ENCODE measurements around the gene LACTB. TPM values are rescaled to one million over a fixed set of nuclear protein-coding genes. Genes with fewer than 3 reads are reported as not detected.

LACTB gene
- polyA plus RNA-seq, 4 donors: 13.9 to 26.7 (median 20.8) TPM

DNA sequence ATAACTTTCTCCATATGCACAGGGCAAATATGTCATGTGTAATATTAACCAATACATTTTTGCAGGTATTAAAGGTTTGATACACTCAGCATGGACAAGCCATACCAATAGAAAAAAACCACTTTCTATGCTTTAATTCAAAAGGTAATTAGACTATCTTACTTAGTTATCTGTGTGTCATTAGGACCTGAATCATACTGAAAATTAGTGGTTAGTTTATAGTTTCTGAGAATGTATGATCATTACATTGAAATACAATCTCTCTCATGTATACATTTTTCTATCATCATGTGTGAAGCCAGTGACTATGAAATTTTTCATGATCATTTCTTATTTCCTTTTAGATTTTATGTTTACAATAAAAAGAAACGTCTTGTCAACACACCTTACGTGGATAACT is 19.3 kb downstream of the LACTB start:
- no peak overlapping the region for H3K27ac ChIP-seq (ENCODE audit: low read depth in 1 of 3, low read length in 2 of 3)
- no peak for FAIRE-seq
- H3K4me3 ChIP-seq (ENCODE audit: low read depth in 1 of 3, low read length in 3 of 3): no peak overlapping the region
- H3K9me3 ChIP-seq (ENCODE audit: control insufficient read depth in 2 of 2, insufficient read depth in 1 of 2, low read depth in 1 of 2, low read length in 1 of 2): no peaks in the 10 kb centered on the region
- peaks cover 3 to 8% (median 4%) of the 10 kb centered on the region in 3 donors for H3K36me3 ChIP-seq (ENCODE audit: control insufficient read depth in 3 of 3, insufficient read depth in 2 of 3, low read depth in 1 of 3, low read length in 3 of 3)
- H3K27me3 ChIP-seq (ENCODE audit: control insufficient read depth in 3 of 3, insufficient read depth in 3 of 3, low read length in 3 of 3): no peaks in the 10 kb centered on the region
- no peak for DNase-seq
- no peaks in the 10 kb centered on the region for H3K4me1 ChIP-seq (ENCODE audit: control insufficient read depth in 3 of 3, insufficient read depth in 2 of 3, low read depth in 1 of 3, low read length in 2 of 3)
- WGBS, 3 donors: 88 to 94% (median 90%) methylated on average over 2 of the region's 2 CpGs

DNA sequence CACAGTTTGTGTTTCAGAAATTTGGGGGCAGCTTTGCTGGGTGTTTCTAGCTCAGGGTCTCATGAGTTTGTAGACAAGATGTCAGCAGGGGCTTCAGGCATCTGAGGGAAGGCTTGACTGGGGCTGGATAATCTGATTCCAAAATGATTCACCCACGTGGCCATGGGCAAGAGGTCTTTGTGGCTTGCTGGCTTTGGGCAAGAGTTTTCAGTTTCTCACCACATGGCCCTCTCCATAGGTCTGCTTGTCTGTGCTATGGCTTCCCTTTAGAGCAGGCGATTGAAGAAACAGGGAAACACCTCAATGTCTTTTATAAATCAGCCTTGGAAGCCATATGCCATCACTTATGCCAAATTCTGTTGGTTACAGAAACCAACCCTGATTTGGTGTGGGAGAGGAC is 23.8 kb downstream of the LACTB start:
- 89 to 94% (median 90%) methylated on average over 2 of the region's 2 CpGs for WGBS, 3 donors
- H3K27ac ChIP-seq (ENCODE audit: low read depth in 1 of 3, low read length in 2 of 3): no peak overlapping the region
- H3K36me3 ChIP-seq (ENCODE audit: control insufficient read depth in 3 of 3, insufficient read depth in 2 of 3, low read depth in 1 of 3, low read length in 3 of 3): peaks cover 3 to 22% (median 4%) of the 10 kb centered on the region in 3 donors
- H3K9me3 ChIP-seq (ENCODE audit: control insufficient read depth in 2 of 2, insufficient read depth in 1 of 2, low read depth in 1 of 2, low read length in 1 of 2): no peaks in the 10 kb centered on the region
- no peak overlapping the region for H3K4me3 ChIP-seq (ENCODE audit: low read depth in 1 of 3, low read length in 3 of 3)
- FAIRE-seq (no peak), DNase-seq (no peak)
- H3K4me1 ChIP-seq (ENCODE audit: control insufficient read depth in 3 of 3, insufficient read depth in 2 of 3, low read depth in 1 of 3, low read length in 2 of 3): no peaks in the 10 kb centered on the region
- no peaks in the 10 kb centered on the region for H3K27me3 ChIP-seq (ENCODE audit: control insufficient read depth in 3 of 3, insufficient read depth in 3 of 3, low read length in 3 of 3)

DNA sequence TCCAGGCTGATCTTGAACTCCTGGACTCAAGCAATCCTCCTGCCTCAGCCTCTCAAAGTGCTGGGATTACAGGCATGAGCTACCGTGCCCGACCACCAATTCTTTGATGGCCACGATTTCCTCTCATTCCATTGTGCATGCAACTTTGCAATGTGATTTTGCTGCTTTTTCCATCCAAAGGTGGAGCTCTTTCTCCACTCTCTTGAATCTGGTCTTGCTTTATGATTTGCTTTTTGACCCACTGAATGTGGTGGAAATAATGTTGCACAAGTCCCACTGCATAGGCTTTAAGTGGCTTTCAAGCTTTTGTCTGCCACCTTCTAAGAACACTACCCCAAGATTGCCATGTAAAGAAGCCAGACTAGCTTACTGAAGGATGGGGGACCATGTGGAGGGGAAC is 25.0 kb downstream of the LACTB start:
- peaks cover 0 to 25% (median 0%) of the 10 kb centered on the region in 3 donors for H3K36me3 ChIP-seq (ENCODE audit: control insufficient read depth in 3 of 3, insufficient read depth in 2 of 3, low read depth in 1 of 3, low read length in 3 of 3)
- FAIRE-seq: no peak
- DNase-seq: peak; percentile 4 to 27
- WGBS, 3 donors: 73 to 82% (median 74%) methylated on average over 3 of the region's 3 CpGs
- no peak overlapping the region for H3K27ac ChIP-seq (ENCODE audit: low read depth in 1 of 3, low read length in 2 of 3)
- no peaks in the 10 kb centered on the region for H3K4me1 ChIP-seq (ENCODE audit: control insufficient read depth in 3 of 3, insufficient read depth in 2 of 3, low read depth in 1 of 3, low read length in 2 of 3)
- H3K27me3 ChIP-seq (ENCODE audit: control insufficient read depth in 3 of 3, insufficient read depth in 3 of 3, low read length in 3 of 3): no peaks in the 10 kb centered on the region
- no peaks in the 10 kb centered on the region for H3K9me3 ChIP-seq (ENCODE audit: control insufficient read depth in 2 of 2, insufficient read depth in 1 of 2, low read depth in 1 of 2, low read length in 1 of 2)
- no peak overlapping the region for H3K4me3 ChIP-seq (ENCODE audit: low read depth in 1 of 3, low read length in 3 of 3)

DNA sequence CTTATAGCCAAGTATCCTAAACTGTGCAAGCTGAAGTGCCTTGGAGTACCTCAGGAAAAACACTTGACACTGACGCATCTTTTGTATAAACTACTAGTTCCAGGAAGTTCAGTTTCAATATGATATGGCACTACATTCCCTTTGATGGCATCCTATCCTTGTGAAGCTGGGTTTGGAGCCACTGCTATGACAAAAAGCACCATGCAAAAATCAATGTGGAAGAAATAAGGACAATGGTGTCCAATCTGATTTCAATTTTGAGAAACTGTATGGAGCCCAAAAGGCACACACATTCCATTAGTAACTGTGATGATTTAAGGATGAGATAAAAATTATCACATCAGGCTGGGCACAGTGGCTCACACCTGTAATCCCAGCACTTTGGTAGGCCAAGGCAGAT is 30.0 kb downstream of the LACTB start:
- Histone ChIP-seq H3K27me3 (ENCODE audit: control insufficient read depth in 3 of 3, insufficient read depth in 3 of 3, low read length in 3 of 3) (no peaks in the 10 kb centered on the region), H3K9me3 (ENCODE audit: control insufficient read depth in 2 of 2, insufficient read depth in 1 of 2, low read depth in 1 of 2, low read length in 1 of 2) (no peaks in the 10 kb centered on the region), H3K36me3 (ENCODE audit: control insufficient read depth in 3 of 3, insufficient read depth in 2 of 3, low read depth in 1 of 3, low read length in 3 of 3) (peaks cover 3 to 30% (median 7%) of the 10 kb centered on the region in 3 donors), H3K27ac (ENCODE audit: low read depth in 1 of 3, low read length in 2 of 3) (no peak overlapping the region), H3K4me1 (ENCODE audit: control insufficient read depth in 3 of 3, insufficient read depth in 2 of 3, low read depth in 1 of 3, low read length in 2 of 3) (peaks cover 0 to 2% (median 0%) of the 10 kb centered on the region in 3 donors), H3K4me3 (ENCODE audit: low read depth in 1 of 3, low read length in 3 of 3) (no peak overlapping the region)
- DNase-seq: no peak
- no peak for FAIRE-seq
- 73 to 100% (median 75%) methylated on average over 1 of the region's 1 CpG for WGBS, 3 donors

DNA sequence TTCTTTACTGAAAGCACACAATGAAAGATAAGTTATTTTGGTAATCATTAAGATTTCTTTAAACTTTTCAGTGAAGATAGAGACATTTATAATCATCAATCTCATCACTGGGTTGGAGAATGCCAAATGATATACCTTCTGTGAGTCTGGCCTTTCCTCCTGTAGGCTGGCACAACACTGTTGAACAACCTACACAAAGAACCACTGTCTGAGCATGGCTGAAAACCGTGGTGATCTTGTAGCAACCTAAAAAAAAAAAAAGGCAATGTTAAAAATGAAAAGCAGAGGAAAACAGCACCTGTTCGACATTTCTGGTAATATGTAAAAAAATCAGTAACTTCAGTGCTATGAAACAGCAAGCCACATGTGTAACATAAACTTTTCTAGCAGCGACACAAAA is 33.8 kb downstream of the LACTB start:
- peak overlapping the region in 1 of 3 donors; percentile 95 for H3K4me3 ChIP-seq (ENCODE audit: low read depth in 1 of 3, low read length in 3 of 3)
- H3K9me3 ChIP-seq (ENCODE audit: control insufficient read depth in 2 of 2, insufficient read depth in 1 of 2, low read depth in 1 of 2, low read length in 1 of 2): no peaks in the 10 kb centered on the region
- DNase-seq (no peak), FAIRE-seq (no peak)
- peaks cover 0 to 2% (median 0%) of the 10 kb centered on the region in 3 donors for H3K4me1 ChIP-seq (ENCODE audit: control insufficient read depth in 3 of 3, insufficient read depth in 2 of 3, low read depth in 1 of 3, low read length in 2 of 3)
- peaks cover 3 to 15% (median 7%) of the 10 kb centered on the region in 3 donors for H3K36me3 ChIP-seq (ENCODE audit: control insufficient read depth in 3 of 3, insufficient read depth in 2 of 3, low read depth in 1 of 3, low read length in 3 of 3)
- no peaks in the 10 kb centered on the region for H3K27me3 ChIP-seq (ENCODE audit: control insufficient read depth in 3 of 3, insufficient read depth in 3 of 3, low read length in 3 of 3)
- WGBS, 3 donors: 64 to 70% (median 64%) methylated on average over 3 of the region's 3 CpGs
- no peak overlapping the region for H3K27ac ChIP-seq (ENCODE audit: low read depth in 1 of 3, low read length in 2 of 3)

DNA sequence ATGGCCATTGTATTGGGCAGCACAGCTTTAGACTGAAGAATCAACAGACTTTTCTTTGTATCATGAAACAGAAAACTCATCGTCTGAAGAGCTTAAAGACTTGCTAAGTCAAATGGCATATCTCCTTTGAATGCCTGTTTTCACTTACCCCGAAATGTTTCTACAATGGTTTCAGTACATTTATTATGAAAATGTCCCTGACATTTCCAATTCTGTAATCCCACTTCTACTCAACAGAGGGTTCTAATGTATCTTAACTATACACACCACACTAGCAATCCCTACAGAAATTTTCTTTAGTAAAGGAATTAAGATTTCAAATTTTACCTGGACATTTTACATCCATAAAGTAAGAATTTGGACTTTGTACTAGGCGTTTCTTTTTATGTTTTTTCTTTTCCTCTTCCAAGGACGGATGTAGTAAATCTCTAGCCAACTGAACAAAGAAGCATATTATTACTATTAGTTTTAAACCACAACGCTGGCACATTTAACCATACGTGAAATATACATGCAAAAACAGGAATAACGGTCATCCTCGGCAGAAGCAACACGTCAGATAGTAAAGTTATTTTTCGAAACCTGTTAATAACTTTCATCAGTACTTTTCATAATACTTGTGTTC is 34.5 kb downstream of the LACTB start:
- H3K9me3 ChIP-seq (ENCODE audit: control insufficient read depth in 2 of 2, insufficient read depth in 1 of 2, low read depth in 1 of 2, low read length in 1 of 2): no peaks in the 10 kb centered on the region
- no peak for FAIRE-seq
- peak overlapping the region; percentile 92 to 99 (median 97) for H3K27ac ChIP-seq (ENCODE audit: low read depth in 1 of 3, low read length in 2 of 3)
- WGBS, 3 donors: 2 to 5% (median 3%) methylated on average over 10 of the region's 10 CpGs
- H3K27me3 ChIP-seq (ENCODE audit: control insufficient read depth in 3 of 3, insufficient read depth in 3 of 3, low read length in 3 of 3): no peaks in the 10 kb centered on the region
- H3K36me3 ChIP-seq (ENCODE audit: control insufficient read depth in 3 of 3, insufficient read depth in 2 of 3, low read depth in 1 of 3, low read length in 3 of 3): peaks cover 3 to 13% (median 7%) of the 10 kb centered on the region in 3 donors
- peak overlapping the region; percentile 75 to 95 (median 94) for H3K4me3 ChIP-seq (ENCODE audit: low read depth in 1 of 3, low read length in 3 of 3)
- peak in 1 of 2 donors; percentile 58 for DNase-seq
- peaks cover 0 to 2% (median 0%) of the 10 kb centered on the region in 3 donors for H3K4me1 ChIP-seq (ENCODE audit: control insufficient read depth in 3 of 3, insufficient read depth in 2 of 3, low read depth in 1 of 3, low read length in 2 of 3)

DNA sequence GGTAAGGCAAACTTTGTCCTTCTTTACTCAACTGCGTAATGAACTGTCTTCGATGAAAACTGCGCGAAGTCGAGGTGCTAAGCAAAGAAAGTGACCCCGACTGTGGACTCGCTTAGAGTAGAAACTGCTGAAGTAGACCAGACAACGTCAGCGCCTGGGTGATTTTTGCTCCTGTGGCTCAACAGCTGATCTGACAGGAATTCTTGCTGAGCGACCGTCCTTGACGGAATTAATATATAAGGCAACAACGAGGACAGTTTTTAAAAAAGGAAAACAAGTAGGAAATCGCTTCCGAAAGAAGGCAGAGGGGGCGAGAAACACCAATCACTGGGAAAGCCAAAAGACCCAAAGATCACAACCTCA is 35.1 kb downstream of the LACTB start:
- 0 to 1% (median 1%) methylated on average over 16 of the region's 16 CpGs for WGBS, 3 donors
- peak; percentile 77 to 81 for DNase-seq
- H3K27me3 ChIP-seq (ENCODE audit: control insufficient read depth in 3 of 3, insufficient read depth in 3 of 3, low read length in 3 of 3): no peaks in the 10 kb centered on the region
- no peak for FAIRE-seq
- H3K9me3 ChIP-seq (ENCODE audit: control insufficient read depth in 2 of 2, insufficient read depth in 1 of 2, low read depth in 1 of 2, low read length in 1 of 2): no peaks in the 10 kb centered on the region
- H3K36me3 ChIP-seq (ENCODE audit: control insufficient read depth in 3 of 3, insufficient read depth in 2 of 3, low read depth in 1 of 3, low read length in 3 of 3): peaks cover 3 to 13% (median 7%) of the 10 kb centered on the region in 3 donors
- H3K4me3 ChIP-seq (ENCODE audit: low read depth in 1 of 3, low read length in 3 of 3): peak overlapping the region; percentile 75 to 95 (median 94)
- H3K4me1 ChIP-seq (ENCODE audit: control insufficient read depth in 3 of 3, insufficient read depth in 2 of 3, low read depth in 1 of 3, low read length in 2 of 3): peaks cover 0 to 2% (median 0%) of the 10 kb centered on the region in 3 donors
- peak overlapping the region; percentile 92 to 99 (median 97) for H3K27ac ChIP-seq (ENCODE audit: low read depth in 1 of 3, low read length in 2 of 3)

DNA sequence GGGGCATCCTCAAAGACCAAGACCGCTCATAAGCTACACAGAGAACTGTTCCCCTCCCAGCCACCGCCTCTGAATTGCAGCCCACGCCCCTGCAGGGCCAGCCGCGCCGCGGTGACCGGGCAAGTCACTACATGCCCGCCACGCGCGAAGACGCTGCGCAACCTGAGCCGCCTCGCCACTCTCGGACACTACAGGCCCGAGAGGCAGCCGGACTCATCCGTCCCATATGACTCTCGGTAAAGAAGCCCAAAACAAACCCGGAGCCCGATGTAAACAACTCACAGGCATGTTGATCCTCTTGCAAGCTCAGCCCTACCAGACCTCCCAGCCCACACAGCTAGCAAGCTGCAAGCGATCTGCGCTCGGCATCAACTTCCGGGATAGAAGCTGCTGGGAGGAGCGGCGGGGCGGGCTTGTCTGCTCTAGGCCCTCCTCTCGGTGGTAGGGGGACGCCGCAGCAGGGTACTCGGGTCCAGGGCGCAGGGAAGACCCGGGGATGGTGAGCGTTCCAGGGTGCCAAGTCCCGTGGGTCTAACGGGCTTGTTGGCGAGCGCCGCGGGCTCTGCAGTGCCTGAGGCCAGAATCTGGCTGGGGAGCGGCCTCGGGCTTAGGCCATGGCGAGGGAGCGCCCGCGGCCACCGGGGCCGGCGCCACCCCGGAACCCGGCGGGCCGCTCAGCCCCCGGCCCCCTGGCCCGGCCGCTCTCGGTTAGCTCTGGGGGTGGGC is 35.6 kb downstream of the LACTB start, which contains the start of gene RPS27L:
Gene RPS27L (minus strand): TSS at position 360 of the 726 bp plus-strand sequence. CDS start 72 bp downstream, at position 288.
- DNase-seq: peak; percentile 92 to 96
- H3K4me1 ChIP-seq (ENCODE audit: control insufficient read depth in 3 of 3, insufficient read depth in 2 of 3, low read depth in 1 of 3, low read length in 2 of 3): peaks cover 0 to 2% (median 0%) of the 10 kb centered on the region in 3 donors
- no peak for FAIRE-seq

More for the DNA sequence above, 35.6 kb downstream of the LACTB start, which contains the start of gene RPS27L:
- Histone ChIP-seq H3K27ac (ENCODE audit: low read depth in 1 of 3, low read length in 2 of 3) (peak within 1 kb of the TSS; percentile 92 to 99 (median 97)), H3K36me3 (ENCODE audit: control insufficient read depth in 3 of 3, insufficient read depth in 2 of 3, low read depth in 1 of 3, low read length in 3 of 3) (peaks cover 3 to 10% (median 7%) of the 10 kb centered on the region in 3 donors), H3K27me3 (ENCODE audit: control insufficient read depth in 3 of 3, insufficient read depth in 3 of 3, low read length in 3 of 3) (no peaks in the 10 kb centered on the region), H3K9me3 (ENCODE audit: control insufficient read depth in 2 of 2, insufficient read depth in 1 of 2, low read depth in 1 of 2, low read length in 1 of 2) (no peaks in the 10 kb centered on the region), H3K4me3 (ENCODE audit: low read depth in 1 of 3, low read length in 3 of 3) (peak within 1 kb of the TSS; percentile 75 to 95 (median 94))
- 0 to 1% (median 0%) methylated on average over 44 to 60 of the region's 60 CpGs for WGBS, 3 donors

Data from small intestine (tissue), 7 donors.